ENCODE results near the gene ZDHHC8.

Gene ZDHHC8

DNA sequence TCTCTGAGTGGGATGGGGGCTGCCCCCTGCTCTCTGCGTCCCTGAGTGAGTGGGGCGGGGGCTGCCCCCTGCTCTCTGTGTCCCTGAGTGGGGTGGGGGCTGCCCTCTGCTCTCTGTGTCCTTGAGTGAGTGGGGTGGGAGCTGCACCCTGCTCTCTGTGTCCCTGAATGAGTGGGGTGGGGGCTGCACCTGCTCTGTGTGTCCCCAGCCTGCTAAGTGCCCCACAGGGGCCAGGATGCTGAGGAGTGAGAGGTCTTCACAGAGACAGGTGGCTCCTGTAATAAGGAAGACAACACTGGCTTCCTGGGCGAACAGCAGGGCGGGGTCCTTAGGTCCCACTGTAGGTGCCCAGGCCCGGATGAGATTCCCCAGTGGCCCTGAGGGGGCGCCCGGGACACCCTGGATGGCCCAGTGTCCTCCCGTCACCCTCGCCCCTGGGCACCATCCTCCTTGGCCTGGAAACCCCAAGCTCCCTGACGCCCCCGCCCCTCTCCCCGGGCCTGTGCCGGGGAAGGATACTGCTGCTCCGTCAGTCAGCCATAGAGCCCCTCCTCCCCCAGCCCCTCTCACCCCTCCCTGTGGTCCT lies 23.1 kb downstream of the ZDHHC8 start:
- no peak for DNase-seq (ENCODE audit: low read depth)
- H3K4me3 ChIP-seq (ENCODE audit: low read depth, low read length): no peak overlapping the region
- no peak for TF ChIP-seq CTCF (IDR thresholded peaks at IDR 0.05; ENCODE audit: control insufficient read depth, extremely low read depth, insufficient read depth)

DNA sequence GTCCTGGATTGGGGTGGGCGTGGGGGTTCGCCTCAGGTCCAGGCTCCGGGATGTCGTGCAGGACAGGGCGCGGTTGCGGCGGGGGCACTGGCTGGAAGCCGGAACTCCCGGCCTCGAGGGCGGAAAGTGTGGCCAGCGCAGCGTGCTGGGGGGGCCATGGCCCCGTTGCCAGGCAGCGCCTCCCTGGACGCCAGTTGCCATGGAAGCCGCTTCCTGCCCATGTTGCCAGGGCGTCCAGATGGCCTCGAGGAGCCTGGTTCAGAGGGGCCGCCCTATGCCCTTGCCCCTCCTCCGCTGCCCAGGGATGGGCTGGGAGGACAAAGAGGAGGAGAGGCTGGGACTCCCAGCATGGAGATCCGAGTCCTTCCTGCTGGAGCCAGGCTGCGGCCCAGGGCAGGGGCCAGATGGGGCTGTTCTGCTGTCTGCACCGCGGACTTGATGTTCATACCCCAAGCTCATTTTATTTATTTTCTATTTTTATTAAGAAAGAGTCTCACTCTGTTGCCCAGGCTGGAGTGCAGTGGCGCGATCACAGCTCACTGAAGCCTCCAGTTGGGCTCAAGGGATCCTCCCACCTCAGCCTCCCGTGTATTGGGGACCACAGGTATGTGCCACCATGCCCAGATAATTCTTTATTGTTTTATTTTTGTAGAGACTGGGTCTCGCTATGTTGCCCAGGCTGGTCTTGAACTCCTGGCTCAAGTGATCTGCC lies 23.9 kb downstream of the ZDHHC8 start:
- no peak for TF ChIP-seq CTCF (IDR thresholded peaks at IDR 0.05; ENCODE audit: control insufficient read depth, extremely low read depth, insufficient read depth)
- no peak for DNase-seq (ENCODE audit: low read depth)
- no peak overlapping the region for H3K4me3 ChIP-seq (ENCODE audit: low read depth, low read length)

DNA sequence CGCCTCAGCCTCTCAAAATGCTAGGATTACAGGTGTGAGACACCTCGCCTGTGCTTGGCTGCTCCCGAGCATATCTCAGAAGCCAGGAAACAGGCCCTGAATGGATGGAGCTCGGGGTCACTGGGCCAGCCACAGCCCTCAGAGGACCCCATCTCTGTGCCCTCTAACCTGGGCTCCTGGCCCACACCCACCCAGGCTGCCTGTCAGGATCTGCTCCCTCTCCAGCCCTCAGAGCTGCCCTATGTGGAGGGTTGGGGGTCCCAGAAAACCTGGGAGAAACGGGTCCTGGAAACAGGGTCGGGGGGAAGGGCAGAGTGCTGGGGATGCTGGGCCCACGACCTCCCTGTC lies 24.4 kb downstream of the ZDHHC8 start:
- no peak for TF ChIP-seq CTCF (IDR thresholded peaks at IDR 0.05; ENCODE audit: control insufficient read depth, extremely low read depth, insufficient read depth)
- DNase-seq (ENCODE audit: low read depth): no peak
- no peak overlapping the region for H3K4me3 ChIP-seq (ENCODE audit: low read depth, low read length)

- peak; percentile 27 for DNase-seq (ENCODE audit: low read depth)
- TF ChIP-seq CTCF (IDR thresholded peaks at IDR 0.05; ENCODE audit: control insufficient read depth, extremely low read depth, insufficient read depth): peak; percentile 97
- H3K4me3 ChIP-seq (ENCODE audit: low read depth, low read length): no peak overlapping the region
Observed at GRCh38 chr22:20156611-20157429, 25.2 kb downstream of the ZDHHC8 start.

- no peak for DNase-seq (ENCODE audit: low read depth)
- TF ChIP-seq CTCF (IDR thresholded peaks at IDR 0.05; ENCODE audit: control insufficient read depth, extremely low read depth, insufficient read depth): no peak
- H3K4me3 ChIP-seq (ENCODE audit: low read depth, low read length): no peak overlapping the region
Observed at GRCh38 chr22:20157430-20158183, 26.0 kb downstream of the ZDHHC8 start.

- no peak for TF ChIP-seq CTCF (IDR thresholded peaks at IDR 0.05; ENCODE audit: control insufficient read depth, extremely low read depth, insufficient read depth)
- DNase-seq (ENCODE audit: low read depth): no peak
- H3K4me3 ChIP-seq (ENCODE audit: low read depth, low read length): no peak overlapping the region
Observed at GRCh38 chr22:20158391-20159036, 26.9 kb downstream of the ZDHHC8 start.
